OCI-LY3 (cell line): ENCODE measurements around the gene HCN1.

Experiments
- EZH2phosphoT487 ChIP-seq: fragments of 200-600 bp; shearing (Covaris generic); IDR thresholded peaks from 2 replicates; pipeline ENCODE4 v1.6.1; 2018; ENCODE audit warnings: antibody characterized with exemption, mixed run types, low read depth
- TF ChIP-seq, protein P1 (sequence below): fragments of 200-600, 300-600 bp; sonication (generic); IDR thresholded peaks from 2 replicates; pipeline ENCODE4 v1.5.1; 2014; ENCODE audit warnings: antibody characterized with exemption, low read length, low read depth

DNA sequence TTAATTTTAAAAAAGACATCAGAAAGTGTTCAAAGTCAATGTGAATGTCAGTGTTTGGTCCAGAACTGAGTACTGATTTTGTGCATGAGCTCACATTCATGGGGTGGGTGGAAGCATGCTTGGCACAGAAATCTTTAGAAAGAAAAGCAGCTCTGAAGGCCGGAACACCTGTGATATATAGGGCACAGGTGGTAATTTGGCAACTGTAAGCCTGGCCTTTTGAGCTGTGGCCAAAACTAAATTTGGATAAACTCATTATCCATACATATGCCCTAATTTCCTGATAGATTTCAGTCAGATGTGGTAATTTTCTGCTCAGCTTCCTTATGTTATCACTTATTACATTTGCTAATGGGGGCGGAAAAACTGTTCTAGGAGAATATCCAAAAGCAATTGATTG lies 211.4 kb downstream of the HCN1 start:
- TF ChIP-seq, protein P1, sequence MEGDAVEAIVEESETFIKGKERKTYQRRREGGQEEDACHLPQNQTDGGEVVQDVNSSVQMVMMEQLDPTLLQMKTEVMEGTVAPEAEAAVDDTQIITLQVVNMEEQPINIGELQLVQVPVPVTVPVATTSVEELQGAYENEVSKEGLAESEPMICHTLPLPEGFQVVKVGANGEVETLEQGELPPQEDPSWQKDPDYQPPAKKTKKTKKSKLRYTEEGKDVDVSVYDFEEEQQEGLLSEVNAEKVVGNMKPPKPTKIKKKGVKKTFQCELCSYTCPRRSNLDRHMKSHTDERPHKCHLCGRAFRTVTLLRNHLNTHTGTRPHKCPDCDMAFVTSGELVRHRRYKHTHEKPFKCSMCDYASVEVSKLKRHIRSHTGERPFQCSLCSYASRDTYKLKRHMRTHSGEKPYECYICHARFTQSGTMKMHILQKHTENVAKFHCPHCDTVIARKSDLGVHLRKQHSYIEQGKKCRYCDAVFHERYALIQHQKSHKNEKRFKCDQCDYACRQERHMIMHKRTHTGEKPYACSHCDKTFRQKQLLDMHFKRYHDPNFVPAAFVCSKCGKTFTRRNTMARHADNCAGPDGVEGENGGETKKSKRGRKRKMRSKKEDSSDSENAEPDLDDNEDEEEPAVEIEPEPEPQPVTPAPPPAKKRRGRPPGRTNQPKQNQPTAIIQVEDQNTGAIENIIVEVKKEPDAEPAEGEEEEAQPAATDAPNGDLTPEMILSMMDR, result no peak
- TF ChIP-seq EZH2phosphoT487, result no peak
